ENCODE measurements around the gene MSI2. TPM values are rescaled to one million over a fixed set of nuclear protein-coding genes. Genes with fewer than 3 reads are reported as not detected.

The MSI2 gene
- total RNA-seq, 1 donor from 2014 or later, result 31.3 TPM

DNA sequence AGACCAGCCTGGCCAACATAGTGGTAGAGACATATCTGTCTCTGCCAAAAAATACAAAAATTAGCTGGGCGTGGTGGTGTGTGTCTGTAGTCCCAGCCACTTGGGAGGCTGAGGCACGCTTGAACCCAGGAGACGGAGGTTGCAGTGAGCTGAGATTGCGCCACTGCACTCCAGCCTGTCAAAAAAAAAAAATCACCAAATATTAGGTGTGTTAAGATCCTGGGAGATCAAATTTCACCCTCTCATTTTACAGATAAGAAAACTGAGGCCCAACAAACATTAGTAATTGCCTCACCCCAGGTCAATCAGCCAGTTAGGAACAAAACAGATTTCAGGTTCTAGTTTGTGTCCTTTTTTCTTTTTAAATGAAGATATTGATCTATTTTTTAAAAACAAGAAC, 116.7 kb downstream of the MSI2 start:
- TF ChIP-seq, protein P1, sequence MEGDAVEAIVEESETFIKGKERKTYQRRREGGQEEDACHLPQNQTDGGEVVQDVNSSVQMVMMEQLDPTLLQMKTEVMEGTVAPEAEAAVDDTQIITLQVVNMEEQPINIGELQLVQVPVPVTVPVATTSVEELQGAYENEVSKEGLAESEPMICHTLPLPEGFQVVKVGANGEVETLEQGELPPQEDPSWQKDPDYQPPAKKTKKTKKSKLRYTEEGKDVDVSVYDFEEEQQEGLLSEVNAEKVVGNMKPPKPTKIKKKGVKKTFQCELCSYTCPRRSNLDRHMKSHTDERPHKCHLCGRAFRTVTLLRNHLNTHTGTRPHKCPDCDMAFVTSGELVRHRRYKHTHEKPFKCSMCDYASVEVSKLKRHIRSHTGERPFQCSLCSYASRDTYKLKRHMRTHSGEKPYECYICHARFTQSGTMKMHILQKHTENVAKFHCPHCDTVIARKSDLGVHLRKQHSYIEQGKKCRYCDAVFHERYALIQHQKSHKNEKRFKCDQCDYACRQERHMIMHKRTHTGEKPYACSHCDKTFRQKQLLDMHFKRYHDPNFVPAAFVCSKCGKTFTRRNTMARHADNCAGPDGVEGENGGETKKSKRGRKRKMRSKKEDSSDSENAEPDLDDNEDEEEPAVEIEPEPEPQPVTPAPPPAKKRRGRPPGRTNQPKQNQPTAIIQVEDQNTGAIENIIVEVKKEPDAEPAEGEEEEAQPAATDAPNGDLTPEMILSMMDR (IDR thresholded peaks at IDR 0.05), result no peak
- ATAC-seq, result no peak
- Histone ChIP-seq H3K27me3 (no peaks in the 10 kb centered on the region), H3K27ac (no peak overlapping the region), H3K4me3 (no peak overlapping the region), H3K4me1 (peaks cover 15% of the 10 kb centered on the region), H3K36me3 (no peaks in the 10 kb centered on the region), H3K9me3 (no peaks in the 10 kb centered on the region)
- DNase-seq, result no peak
- intact Hi-C loops (cut with DNase I), result no loop called here

DNA sequence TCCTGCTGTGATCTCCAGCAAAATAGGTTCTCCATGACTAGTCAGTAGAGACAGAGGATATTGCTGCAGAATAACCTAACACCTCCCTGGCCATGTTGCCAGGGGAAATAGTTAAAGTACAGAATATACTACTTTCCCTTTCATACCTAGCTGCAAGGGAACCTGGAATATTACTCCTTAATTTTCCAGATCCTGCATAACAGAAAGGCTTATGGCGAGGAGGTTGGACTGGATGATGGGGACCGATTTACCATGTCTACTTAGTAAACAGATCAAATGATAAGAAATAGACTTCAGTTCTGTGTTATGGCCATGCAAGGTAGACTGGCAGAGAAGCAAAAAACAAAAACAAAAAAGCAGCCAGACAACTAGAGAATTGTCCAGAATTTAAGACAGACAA, 117.4 kb downstream of the MSI2 start:
- ATAC-seq, result no peak
- Histone ChIP-seq H3K4me3 (no peak overlapping the region), H3K27me3 (no peaks in the 10 kb centered on the region), H3K36me3 (no peaks in the 10 kb centered on the region), H3K27ac (no peak overlapping the region), H3K9me3 (no peaks in the 10 kb centered on the region), H3K4me1 (peaks cover 12% of the 10 kb centered on the region)
- TF ChIP-seq, protein P1 (IDR thresholded peaks at IDR 0.05), result no peak
- intact Hi-C loops (cut with DNase I), result no loop called here
- DNase-seq, result no peak

DNA sequence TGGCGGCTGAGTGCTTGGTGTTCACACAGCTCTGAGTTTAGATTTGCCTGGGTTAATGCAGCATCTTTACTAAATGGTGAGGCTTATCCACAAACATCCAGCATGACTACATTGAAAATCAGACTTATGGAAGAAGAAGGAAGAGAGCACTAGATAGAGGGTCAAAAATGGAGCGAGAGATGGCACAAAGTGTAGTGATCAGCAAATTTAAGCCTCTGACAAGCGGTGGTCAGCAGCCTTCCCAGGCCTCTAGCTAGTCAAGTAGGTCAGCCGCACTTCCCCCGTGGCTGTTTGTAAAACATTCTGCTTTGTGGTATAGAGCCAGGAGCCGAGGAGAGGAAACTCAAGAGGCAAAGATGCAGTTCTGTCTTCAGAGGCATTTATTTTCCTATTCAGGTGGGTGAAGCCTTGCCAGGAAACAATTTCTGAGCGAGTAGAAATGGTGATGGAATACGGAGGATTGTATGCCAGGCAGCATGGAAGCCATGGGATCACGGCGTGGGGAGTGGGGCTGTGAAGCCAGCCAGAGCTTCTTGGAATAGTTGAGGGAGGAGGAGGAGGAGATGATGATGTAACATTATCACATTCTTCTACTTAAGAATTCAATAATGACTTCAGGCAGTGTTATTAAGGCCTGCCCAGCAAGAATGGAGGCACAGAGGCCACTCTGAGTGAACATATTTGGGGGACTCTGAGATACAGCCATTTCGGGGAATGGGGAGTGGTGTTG, 118.9 kb downstream of the MSI2 start:
- Histone ChIP-seq H3K4me3 (no peak overlapping the region), H3K9me3 (no peaks in the 10 kb centered on the region), H3K27ac (no peak overlapping the region), H3K27me3 (no peaks in the 10 kb centered on the region), H3K36me3 (no peaks in the 10 kb centered on the region), H3K4me1 (peaks cover 3% of the 10 kb centered on the region)
- intact Hi-C loops (cut with DNase I), result no loop called here
- DNase-seq (no peak), ATAC-seq (no peak)
- TF ChIP-seq, protein P1 (IDR thresholded peaks at IDR 0.05), result no peak

DNA sequence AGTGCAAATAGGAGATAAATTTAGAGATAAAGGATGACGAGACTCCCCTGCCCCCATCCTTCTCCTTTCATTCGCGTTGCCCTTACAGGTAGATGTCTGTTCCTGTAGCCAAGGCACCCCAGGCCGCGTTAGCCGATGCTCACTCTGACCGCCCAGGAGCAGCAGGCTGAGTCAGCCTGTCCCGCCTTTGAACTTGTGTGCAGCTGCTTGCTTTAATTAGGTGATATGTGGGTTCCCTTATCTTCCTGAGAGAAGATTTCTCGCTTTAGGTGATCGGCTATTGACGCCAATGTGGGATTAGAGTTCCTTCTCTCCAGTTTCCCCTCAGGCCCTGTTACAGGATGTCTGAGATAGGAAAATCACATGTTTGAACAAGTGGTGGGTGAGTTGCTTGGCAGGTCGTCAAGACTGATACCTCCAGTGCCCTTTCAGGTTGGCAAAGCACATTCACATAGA, 119.5 kb downstream of the MSI2 start:
- DNase-seq (no peak), ATAC-seq (no peak)
- intact Hi-C loops (cut with DNase I), result no loop called here
- Histone ChIP-seq H3K27me3 (no peaks in the 10 kb centered on the region), H3K4me3 (no peak overlapping the region), H3K36me3 (no peaks in the 10 kb centered on the region), H3K9me3 (no peaks in the 10 kb centered on the region), H3K4me1 (no peaks in the 10 kb centered on the region), H3K27ac (no peak overlapping the region)
- TF ChIP-seq, protein P1 (IDR thresholded peaks at IDR 0.05), result no peak

DNA sequence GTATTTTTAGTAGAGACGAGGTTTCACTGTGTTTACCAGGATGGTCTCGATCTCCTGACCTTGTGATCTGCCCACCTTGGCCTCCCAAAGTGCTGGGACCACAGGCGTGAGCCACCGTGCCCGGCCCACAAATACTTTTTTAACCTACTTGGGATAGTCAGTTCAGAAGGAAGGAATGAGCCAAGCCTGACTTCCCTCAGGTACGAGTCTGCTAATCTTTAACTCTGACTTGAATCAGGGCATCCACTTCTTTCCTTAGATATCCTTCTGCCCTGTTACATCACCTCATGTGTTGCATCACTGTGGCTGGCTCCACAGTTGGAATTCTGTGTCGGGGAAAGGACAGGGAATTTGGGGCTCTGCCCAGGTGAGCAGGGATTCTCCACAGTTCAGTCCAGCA, 120.8 kb downstream of the MSI2 start:
- ATAC-seq (peak; percentile 66), DNase-seq (no peak)
- TF ChIP-seq, protein P1 (IDR thresholded peaks at IDR 0.05), result no peak
- no peaks in the 10 kb centered on the region for H3K27me3 ChIP-seq
- no peaks in the 10 kb centered on the region for H3K4me1 ChIP-seq
- H3K27ac ChIP-seq, result no peak overlapping the region
- H3K9me3 ChIP-seq, result no peaks in the 10 kb centered on the region
- H3K36me3 ChIP-seq, result no peaks in the 10 kb centered on the region
- no peak overlapping the region for H3K4me3 ChIP-seq
- intact Hi-C loops (cut with DNase I), result no loop called here

Measured in upper lobe of right lung (tissue), 1 donor.